Activated CD8-positive, alpha-beta memory T cell treated with anti-CD3 and anti-CD28 coated beads for 48 hours (primary cell): ENCODE measurements around the gene APCDD1L.
"Not testable (repeated sequence)": the region's sequence is repeated elsewhere in the genome, so short reads cannot be mapped to it uniquely, and the experiment has no call there.

ENCODE experiments used
- DNase-seq, 3 experiments: peaks; one replicate each; pipeline ENCODE4 v3.0.0-alpha.2; 2020; ENCODE audit warnings: low read depth in 2 of 3, low spot score in 2 of 3

The APCDD1L gene

DNA sequence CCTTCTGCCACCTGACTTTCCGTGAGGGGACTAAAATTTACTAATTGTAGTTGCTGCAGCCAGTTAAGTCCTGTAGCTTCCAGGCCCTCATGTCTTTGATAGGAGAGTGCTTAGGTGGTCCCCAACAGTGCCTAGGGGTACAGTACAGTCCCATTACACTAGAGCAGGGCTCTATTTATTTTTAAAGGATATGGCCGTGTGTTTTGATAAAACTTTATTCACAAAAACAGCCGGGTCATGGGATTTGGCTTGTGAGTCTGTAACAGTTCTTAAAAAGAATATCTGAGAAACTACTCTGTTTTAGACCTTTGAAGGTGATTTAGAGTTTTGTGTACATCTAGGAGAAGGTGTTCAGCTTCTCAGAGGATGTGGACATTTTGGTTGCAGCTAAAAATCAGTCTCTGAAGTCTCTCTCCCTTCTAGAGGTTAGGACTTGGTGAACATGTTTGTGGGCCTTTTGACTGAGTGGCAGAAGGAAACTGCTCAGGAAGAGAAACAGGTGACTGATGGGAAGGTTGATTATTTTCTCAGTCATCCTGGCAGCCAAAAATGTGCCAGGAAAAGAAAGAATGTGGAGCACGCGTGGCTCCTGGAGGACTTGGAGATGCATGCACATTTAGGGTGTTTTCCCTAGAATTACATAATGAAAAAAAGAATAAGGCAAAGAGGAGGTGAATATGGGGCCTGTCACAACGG lies 68.8 kb downstream of the APCDD1L start:
- no peak for DNase-seq

GRCh38 chr20:58444746-58445255 lies 70.4 kb downstream of the APCDD1L start:
- DNase-seq: no peak

DNA sequence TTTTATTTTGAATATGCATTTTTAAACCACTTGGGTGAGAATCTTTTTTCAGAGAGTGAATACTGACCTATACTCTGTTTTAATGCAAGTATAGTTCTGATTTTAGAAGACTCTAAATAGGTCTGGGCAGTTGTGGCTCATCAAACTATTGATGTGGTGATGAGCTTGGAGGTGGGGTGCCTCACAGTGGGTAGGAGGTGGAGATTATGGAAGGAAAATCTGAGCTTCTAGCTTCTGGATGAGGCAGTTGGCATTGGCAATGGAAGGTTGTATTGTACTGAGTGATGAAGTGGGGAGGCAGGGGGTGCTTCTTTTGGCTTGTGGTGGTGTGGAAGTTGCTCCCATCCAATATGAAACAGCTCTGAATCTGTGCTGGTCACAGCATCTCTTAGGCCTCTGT lies 73.5 kb downstream of the APCDD1L start:
- DNase-seq: no peak

DNA sequence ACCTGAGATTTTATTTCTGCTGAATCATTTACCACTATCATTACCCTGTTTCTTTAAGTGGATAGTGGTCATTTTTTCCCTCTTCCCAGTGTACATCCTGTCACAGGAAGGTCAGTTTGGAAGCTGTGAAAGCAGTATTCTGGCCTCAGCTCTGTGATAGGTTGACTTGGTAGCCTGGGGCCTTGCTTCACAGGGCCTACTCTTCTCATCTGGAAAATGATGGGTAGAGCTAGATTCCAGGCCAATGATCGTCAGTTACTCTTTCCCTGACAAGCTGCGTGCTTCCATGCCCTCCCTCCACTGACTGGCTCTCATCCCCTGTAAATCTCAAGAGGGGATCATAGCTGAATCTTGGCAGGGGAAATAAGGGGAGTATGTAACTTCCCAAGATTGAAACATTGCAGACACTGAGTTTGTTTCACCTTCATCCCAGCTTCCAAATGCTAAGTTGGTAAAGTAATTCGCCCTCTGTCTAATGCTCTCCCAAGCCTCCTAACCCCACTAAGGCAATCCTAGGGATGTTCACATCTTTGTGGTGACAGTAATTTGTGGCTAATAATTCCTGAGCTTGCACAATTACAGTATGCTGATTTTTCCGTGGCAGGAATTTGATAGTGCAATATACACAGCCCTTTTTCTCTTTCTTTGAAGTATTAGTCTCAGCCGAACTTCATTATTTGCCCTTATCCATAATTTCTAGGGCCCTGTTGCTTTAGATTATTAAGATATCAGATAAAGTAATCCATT lies 75.0 kb downstream of the APCDD1L start:
- DNase-seq: no peak

DNA sequence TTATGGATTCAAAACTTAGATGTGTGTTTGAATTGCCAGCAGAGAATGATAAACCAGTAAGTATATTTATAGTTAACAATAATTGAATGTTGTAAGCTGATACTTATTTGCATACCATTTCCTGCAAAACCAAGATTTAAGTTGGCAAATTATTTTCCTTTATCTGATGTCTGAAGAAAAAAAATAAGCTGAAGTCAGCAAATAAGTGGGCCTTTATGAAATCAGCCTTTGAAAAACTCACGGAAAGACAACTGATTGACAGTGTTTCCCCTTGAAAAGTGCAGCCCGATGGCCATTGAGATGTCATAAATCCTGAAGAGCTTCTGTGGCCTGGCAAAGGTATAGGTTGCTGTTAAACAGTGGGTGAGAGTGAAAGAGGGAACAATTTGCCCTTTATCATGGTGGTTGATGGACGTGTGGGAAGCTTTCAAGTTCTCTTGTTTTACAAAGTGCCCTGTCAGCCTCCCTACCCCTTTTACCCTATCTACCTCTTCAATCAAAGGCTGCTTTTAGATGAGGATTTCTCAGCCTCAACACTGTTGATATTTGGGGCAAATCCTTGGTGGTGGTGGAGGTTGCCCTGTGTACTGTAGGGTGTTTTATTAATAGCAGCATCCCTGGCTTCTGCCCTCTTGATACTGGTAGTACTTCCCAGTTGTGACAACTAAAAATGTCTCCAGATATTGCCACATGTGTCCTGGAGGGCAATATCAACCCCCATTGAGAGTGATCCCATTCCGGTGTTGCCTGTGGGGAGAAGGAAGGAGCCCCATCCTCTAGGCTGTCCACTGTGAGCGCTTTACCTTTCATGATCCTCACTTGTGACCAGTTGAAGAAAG lies 76.0 kb downstream of the APCDD1L start:
- no peak for DNase-seq

- no peak for DNase-seq
Observed at GRCh38 chr20:58436868-58437645, 78.1 kb downstream of the APCDD1L start.

- DNase-seq: no peak
Observed at GRCh38 chr20:58435237-58435636, 80.0 kb downstream of the APCDD1L start.

DNA sequence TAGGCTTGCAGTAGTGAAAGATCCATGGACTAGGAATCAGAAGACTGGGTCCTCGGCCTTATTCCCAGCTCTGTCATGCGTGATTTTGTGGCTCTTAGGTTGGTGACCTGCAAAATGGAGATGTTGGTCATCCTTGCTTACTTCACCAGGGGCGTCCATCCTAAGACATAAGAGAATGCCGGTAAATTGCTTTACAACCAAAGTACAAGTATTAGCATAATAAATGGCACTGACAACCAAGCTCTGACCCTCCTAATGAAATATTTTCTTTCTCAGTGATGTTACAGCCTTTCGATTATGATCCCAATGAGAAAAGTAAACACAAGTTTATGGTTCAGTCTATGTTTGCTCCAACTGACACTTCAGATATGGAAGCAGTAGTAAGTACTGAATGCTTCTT lies 80.9 kb downstream of the APCDD1L start:
- DNase-seq: no peak

DNA sequence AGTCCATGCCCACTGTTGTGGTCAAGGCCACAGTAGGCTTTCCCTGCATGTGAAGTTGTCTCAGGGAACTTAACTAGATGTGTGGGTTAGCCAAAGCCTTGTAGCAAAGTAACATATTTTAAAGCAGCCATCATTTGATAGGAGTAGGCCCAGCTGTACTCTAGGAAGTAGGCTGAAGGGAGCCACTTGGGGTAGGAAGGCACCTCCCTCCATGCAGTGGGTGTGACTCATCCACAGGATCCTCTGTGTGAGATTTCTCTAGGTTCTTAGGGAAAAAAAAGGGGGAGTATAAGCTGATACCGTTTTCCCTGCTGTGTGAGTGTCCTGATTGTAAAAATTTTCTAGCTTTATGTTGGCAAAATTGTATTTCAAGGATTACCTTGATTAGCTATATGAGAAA lies 81.4 kb downstream of the APCDD1L start:
- no peak for DNase-seq

- no peak for DNase-seq
Observed at GRCh38 chr20:58433029-58433647, 82.1 kb downstream of the APCDD1L start.

DNA sequence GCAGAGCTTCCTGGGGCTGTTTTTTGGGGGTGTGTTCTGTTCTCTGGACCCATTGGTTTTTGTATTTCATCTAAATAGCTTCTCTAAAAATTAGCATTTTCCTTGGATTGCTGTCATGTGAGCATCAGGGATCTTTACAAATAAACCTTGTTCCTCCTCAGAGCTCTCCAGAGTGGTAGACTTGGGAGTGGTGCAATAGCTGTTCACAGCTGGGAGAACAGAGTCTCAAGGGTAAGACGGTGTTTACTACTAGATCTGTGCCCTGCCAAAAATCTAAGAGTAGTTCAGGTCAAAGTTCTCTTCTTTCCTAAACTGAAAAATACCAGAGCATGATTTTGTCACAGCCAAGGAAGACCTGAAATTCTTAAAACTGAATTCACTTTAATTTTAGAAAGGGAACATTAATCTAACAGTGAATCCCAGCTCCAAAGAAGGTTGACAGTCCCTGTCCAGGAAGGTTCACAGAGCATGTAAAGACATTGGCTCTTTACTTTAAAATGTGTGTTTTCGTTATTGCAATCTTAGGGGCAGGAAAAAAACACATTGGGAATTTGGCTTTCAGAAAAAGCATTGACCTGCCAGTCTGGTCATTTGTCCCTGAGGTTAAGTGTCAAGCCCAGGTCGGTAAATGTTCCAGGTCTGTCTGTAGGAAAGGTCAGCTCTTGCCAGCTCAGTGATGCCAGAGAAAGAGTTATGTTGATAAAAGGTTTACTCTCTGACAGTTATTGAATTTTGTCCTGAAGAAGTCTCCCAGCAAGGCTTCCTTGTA lies 82.8 kb downstream of the APCDD1L start:
- no peak for DNase-seq

DNA sequence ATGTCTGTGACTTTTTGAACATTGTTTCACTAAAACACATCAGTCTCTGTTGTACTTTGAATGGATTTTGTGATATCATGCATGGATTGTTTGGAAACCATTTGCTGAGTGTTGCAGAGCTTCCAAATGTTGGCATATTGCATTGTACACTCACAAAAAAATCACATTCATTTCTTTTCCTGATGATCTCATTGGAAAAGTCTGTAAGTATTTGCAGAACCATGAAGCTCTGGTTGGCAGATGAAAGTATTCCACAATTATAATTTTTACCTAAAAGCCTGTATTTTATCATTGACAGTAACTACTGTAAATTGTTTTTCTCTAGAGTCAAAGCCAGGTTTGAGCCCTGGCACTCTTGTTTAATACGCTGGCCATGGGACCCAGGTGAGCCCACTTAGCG lies 84.1 kb downstream of the APCDD1L start:
- no peak for DNase-seq

DNA sequence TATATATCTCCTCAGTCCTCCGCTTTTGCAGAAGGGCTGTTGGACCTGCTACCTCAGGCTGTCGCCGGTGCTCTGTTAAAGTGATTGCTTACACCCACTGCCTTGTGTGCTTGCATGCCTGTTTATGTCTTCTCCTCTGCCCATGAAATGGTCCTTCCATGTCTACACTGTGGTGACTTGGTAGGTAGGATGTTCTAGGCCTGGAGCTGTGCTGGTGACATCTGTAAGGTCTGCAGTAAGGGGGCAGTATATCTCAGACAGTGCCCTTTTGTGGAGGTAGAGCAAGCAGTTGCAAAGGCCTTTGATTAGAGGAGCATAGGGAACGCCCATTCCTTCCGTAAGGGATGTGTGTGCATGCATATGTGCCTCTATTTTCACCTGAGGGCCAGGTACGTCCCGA lies 85.9 kb downstream of the APCDD1L start:
- no peak for DNase-seq

DNA sequence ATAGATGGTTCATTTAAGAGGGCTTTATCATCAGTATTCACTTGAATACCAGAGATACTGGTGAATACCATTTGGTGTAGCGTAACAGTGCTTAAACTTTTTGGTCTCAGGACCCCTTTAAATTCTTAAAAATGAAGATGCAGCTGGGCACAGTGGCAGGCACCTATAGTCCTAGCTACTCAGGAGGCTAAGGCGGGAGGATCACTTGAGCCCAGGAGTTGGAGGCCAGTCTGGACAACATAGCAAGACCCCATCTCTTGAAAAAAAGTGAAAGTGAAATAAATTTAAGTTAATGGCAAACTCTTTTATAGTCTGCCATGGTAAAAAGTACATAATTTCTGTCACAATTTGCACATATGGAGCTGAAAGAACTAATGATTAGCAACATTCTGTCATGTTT lies 86.8 kb downstream of the APCDD1L start:
- no peak for DNase-seq

- DNase-seq: not testable (repeated sequence)
Observed at GRCh38 chr20:58427571-58427970, 87.6 kb downstream of the APCDD1L start.

DNA sequence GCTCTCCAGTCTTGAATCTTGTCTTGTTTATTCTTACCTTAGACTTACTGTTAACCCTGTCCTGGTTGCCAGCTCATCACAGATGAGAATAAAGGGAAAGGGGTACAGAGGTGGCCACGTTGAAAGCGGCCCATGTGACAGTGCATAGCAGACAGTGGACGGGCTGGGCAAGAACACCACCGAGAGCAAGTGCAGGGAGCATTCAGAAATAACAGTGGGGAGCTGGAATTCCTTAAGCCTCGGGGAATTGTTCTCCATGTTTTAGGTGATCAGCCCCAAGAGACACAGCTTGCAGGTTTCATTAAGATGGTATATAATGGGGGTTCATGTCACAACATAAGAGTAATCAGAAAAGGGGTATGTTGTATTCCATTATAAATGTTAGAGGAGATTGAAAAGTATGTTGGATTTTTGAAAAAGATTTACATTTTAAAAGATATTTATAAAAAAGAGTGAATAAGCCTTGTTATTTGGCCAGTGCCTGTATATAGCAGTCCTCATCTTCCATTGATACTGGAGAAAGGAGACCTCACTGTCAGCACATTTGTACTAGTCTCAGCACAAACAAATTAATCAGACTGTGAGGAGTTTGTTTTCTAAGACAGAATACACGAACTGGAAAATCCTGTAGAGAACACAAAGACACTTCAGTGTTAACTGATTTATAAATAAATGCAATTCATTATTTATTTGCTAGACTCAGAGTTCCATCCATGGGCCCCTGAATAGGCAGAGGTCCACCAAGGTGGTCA lies 90.8 kb downstream of the APCDD1L start:
- no peak for DNase-seq

- no peak for DNase-seq
Observed at GRCh38 chr20:58421497-58421850, 93.7 kb downstream of the APCDD1L start.

DNA sequence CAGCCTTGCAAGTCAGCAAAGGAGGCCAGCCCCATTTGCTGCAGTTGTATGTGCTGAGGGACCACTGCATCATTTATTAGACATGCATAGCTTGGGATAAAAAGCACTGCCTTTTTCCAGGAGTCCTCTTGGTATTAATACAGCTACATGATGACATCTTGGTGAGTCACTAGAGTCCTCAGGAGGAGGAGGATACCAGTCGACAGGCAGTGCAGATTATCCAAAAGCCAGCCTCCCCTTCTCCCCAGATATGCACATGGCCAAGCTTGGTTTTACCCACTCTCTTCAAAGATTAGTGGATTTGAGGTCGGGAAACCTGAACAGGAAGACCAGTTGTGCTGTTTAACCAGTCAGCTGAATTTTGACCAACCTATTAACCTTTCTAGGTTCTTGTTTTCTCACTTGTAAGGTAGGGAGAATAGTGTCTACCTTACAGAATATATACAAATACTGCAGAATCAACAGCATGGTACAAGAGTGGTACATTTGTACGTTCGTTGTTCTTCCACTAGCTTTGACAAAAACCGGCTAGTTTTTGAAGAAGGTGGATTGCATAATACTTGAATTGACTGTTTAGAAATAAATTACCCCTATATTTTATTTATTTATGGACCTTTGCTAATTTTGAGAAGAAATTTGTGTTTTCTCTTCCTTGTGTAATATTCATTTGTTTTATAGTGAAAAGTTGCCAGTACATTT lies 94.3 kb downstream of the APCDD1L start:
- no peak for DNase-seq
